Measurements from ENCODE around the gene ATG16L1. TPM values are rescaled to one million over a fixed set of nuclear protein-coding genes. Genes with fewer than 3 reads are reported as not detected.

ATG16L1 gene
- 24.0 and 30.2 TPM in 2 replicates for total RNA-seq

GRCh38 chr2:233251306-233252116 lies at the start of gene ATG16L1:
Gene ATG16L1, plus strand, starts transcription at chr2:233251673. Its CDS starts 155 bp downstream, at chr2:233251828.

GRCh38 chr2:233307565-233307964 lies 56.1 kb downstream of the ATG16L1 start, which contains the start of gene SAG:
Gene SAG, plus strand, starts transcription at chr2:233307816. Its CDS starts 1,374 bp downstream, at chr2:233309190.

Other genes with a start within 250 kb of the ATG16L1 start
- gene NGEF, start 238.4 kb upstream of the ATG16L1 start, total RNA-seq: 0.53 and 1.1 TPM in 2 replicates
- gene NEU2, start 219.0 kb upstream of the ATG16L1 start, total RNA-seq: not detected in 2 replicates
- gene INPP5D, start 191.3 kb upstream of the ATG16L1 start, total RNA-seq: 15.8 and 17.5 TPM in 2 replicates
- gene SAG, start 56.1 kb downstream of the ATG16L1 start, total RNA-seq: not detected in 2 replicates
- 16.0 and 16.2 TPM in 2 replicates for gene DGKD, start 102.8 kb downstream of the ATG16L1 start, total RNA-seq

All from mammary microvascular endothelial cell (primary cell).